CD8-positive, alpha-beta memory T cell (primary cell): ENCODE data around the gene EPHB1. TPM values are rescaled to one million over a fixed set of nuclear protein-coding genes. Genes with fewer than 3 reads are reported as not detected.
A peak's percentile ranks its signal among the peaks of the same experiment; 100 is the strongest.

Experiments
- CTCF ChIA-PET: fragments of 350-600 bp; sonication (Branson Sonifier 250); formaldehyde crosslinking; loops from one replicate; lab custom pipeline; 2021; ENCODE audit warnings: antibody characterized with exemption; lab: Charles Lee
- POLR2A ChIA-PET: fragments of 350-600 bp; sonication (Branson Sonifier 250); formaldehyde crosslinking; loops from one replicate; lab custom pipeline; 2021; ENCODE audit warnings: antibody characterized with exemption; lab: Charles Lee
- DNase-seq, 5 donors: peaks; one replicate each; pipeline versions ENCODE4 v3.0.0 to v3.0.0-alpha.2; 2020 to 2022; ENCODE audit warnings: mixed read lengths in 1 of 5
- H3K27ac ChIP-seq: one replicate; pipeline ENCODE4 v1.7.0; 2013; ENCODE audit warnings: low read depth, mild to moderate bottlenecking, low read length, moderate library complexity
- H3K27me3 ChIP-seq: 2 replicates; pipeline ENCODE4 v1.7.0; 2013; ENCODE audit warnings: low read length, mild to moderate bottlenecking; ENCODE audit not compliant: insufficient read depth, poor library complexity, severe bottlenecking
- H3K36me3 ChIP-seq: 2 replicates; pipeline ENCODE4 v1.7.0; 2013; ENCODE audit warnings: mild to moderate bottlenecking, low read length, moderate library complexity; ENCODE audit not compliant: insufficient read depth
- H3K4me1 ChIP-seq: 2 replicates; pipeline ENCODE4 v1.7.0; 2013; ENCODE audit warnings: mild to moderate bottlenecking, low read length, moderate library complexity; ENCODE audit not compliant: insufficient read depth
- H3K4me3 ChIP-seq: 2 replicates; pipeline ENCODE4 v1.7.0; 2013; ENCODE audit warnings: mild to moderate bottlenecking, low read length
- H3K9me3 ChIP-seq: 2 replicates; pipeline ENCODE4 v1.7.0; 2013; ENCODE audit warnings: mild to moderate bottlenecking, low read length
- H3K27ac Mint-ChIP-seq, 8 donors: one replicate each; pipeline ENCODE4 v1.8.0; 2020 to 2021; ENCODE audit warnings: mixed read lengths in 8 of 8, mild to moderate bottlenecking in 6 of 8, inconsistent platforms in 3 of 8, moderate library complexity in 3 of 8
- H3K27me3 Mint-ChIP-seq, 2 donors: one replicate each; pipeline ENCODE4 v1.8.0; 2020 to 2021; ENCODE audit warnings: mixed read lengths in 2 of 2, mild to moderate bottlenecking in 1 of 2, moderate library complexity in 1 of 2
- H3K36me3 Mint-ChIP-seq, 3 donors: one replicate each; pipeline ENCODE4 v1.8.0; 2020 to 2021; ENCODE audit warnings: mixed read lengths in 3 of 3, inconsistent platforms in 1 of 3, mild to moderate bottlenecking in 1 of 3
- H3K4me1 Mint-ChIP-seq, 3 donors: one replicate each; pipeline ENCODE4 v1.8.0; 2020 to 2021; ENCODE audit warnings: mixed read lengths in 3 of 3, inconsistent platforms in 1 of 3, mild to moderate bottlenecking in 1 of 3
- H3K4me3 Mint-ChIP-seq, 7 donors: one replicate each; pipeline ENCODE4 v1.8.0; 2020 to 2021; ENCODE audit warnings: mixed read lengths in 7 of 7, mild to moderate bottlenecking in 6 of 7, moderate library complexity in 4 of 7, inconsistent platforms in 2 of 7
- H3K9me3 Mint-ChIP-seq, 5 donors: one replicate each; pipeline ENCODE4 v1.8.0; 2020 to 2022; ENCODE audit warnings: mixed read lengths in 5 of 5, mild to moderate bottlenecking in 3 of 5, moderate library complexity in 2 of 5, inconsistent platforms in 1 of 5
- polyA plus RNA-seq: library from polyadenylated mRNA; unstranded; fragments of 300-500 nt; fragmentation: Illumina TruSeq; gene quantifications from one replicate; pipeline ENCODE4 v1.2.3, GENCODE V29; 2021
- total RNA-seq, 2 experiments: library from RNA; stranded (reverse); gene quantifications; one replicate each; pipeline ENCODE4 v1.2.3, GENCODE V29; 2021

The EPHB1 gene
- total and polyA plus RNA-seq, 3 experiments from 2014 or later, result 0.10 TPM; not detected in 2

- no peak overlapping the region for H3K4me3 ChIP-seq
- H3K4me3 Mint-ChIP-seq, result no peak overlapping the region
- H3K27ac ChIP-seq, result no peak overlapping the region
- DNase-seq, result no peak
- CTCF ChIA-PET, result no interaction called here
- no peak overlapping the region for H3K27ac Mint-ChIP-seq
- no peaks in the 10 kb centered on the region for H3K36me3 Mint-ChIP-seq
- no peaks in the 10 kb centered on the region for H3K4me1 ChIP-seq
- no peaks in the 10 kb centered on the region for H3K36me3 ChIP-seq
- peaks cover 0 to 3% of the 10 kb centered on the region in 2 donors for H3K27me3 Mint-ChIP-seq
- POLR2A ChIA-PET, result no interaction called here
- no peaks in the 10 kb centered on the region for H3K27me3 ChIP-seq
- no peaks in the 10 kb centered on the region for H3K9me3 ChIP-seq
- H3K4me1 Mint-ChIP-seq, result no peaks in the 10 kb centered on the region
- peaks cover 0 to 8% (median 0%) of the 10 kb centered on the region in 5 donors for H3K9me3 Mint-ChIP-seq
Measured at GRCh38 chr3:135078283-135078682, 283.2 kb downstream of the EPHB1 start.

DNA sequence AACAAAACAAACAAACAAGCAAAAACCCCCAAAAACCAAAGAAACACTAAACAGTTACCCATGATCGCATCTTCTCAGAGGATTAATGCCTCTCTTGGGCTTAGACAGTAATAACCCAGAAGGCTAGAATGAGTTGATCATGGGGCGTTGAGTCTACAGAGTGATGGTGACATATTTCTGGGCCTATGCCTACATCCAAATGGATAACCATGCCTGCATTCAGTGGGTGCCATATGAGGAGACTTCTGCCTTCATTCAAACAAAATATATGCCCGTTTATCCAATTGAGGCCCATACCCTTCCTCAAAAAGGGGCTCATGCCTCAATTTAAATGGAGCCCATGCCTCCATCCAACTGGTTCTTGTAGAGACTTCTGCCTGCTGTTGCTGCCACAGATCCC, 284.0 kb downstream of the EPHB1 start:
- peak overlapping the region in 1 of 8 donors; percentile 88 for H3K27ac Mint-ChIP-seq

GRCh38 chr3:135081451-135081850, 286.4 kb downstream of the EPHB1 start:
- CTCF ChIA-PET, result no interaction called here
- DNase-seq, result no peak
- H3K27me3 ChIP-seq, result no peaks in the 10 kb centered on the region
- Mint-ChIP-seq H3K9me3 (peaks cover 0 to 8% (median 0%) of the 10 kb centered on the region in 5 donors), H3K36me3 (no peaks in the 10 kb centered on the region), H3K27ac (no peak overlapping the region), H3K4me3 (no peak overlapping the region), H3K4me1 (no peaks in the 10 kb centered on the region), H3K27me3 (peaks cover 0 to 3% of the 10 kb centered on the region in 2 donors)
- POLR2A ChIA-PET, result no interaction called here
- H3K36me3 ChIP-seq, result no peaks in the 10 kb centered on the region
- no peaks in the 10 kb centered on the region for H3K9me3 ChIP-seq
- no peaks in the 10 kb centered on the region for H3K4me1 ChIP-seq
- H3K27ac ChIP-seq, result no peak overlapping the region
- H3K4me3 ChIP-seq, result no peak overlapping the region

More for the DNA sequence above, 284.0 kb downstream of the EPHB1 start:
- no peak overlapping the region for H3K4me3 ChIP-seq
- Mint-ChIP-seq H3K36me3 (no peaks in the 10 kb centered on the region), H3K9me3 (peaks cover 0 to 8% (median 0%) of the 10 kb centered on the region in 5 donors), H3K4me1 (no peaks in the 10 kb centered on the region), H3K4me3 (no peak overlapping the region), H3K27me3 (peaks cover 0 to 3% of the 10 kb centered on the region in 2 donors)
- CTCF ChIA-PET, result no interaction called here
- H3K27me3 ChIP-seq, result no peaks in the 10 kb centered on the region
- DNase-seq, result no peak
- POLR2A ChIA-PET, result no interaction called here
- H3K36me3 ChIP-seq, result no peaks in the 10 kb centered on the region
- H3K9me3 ChIP-seq, result no peaks in the 10 kb centered on the region
- H3K4me1 ChIP-seq, result no peaks in the 10 kb centered on the region
- H3K27ac ChIP-seq, result no peak overlapping the region

GRCh38 chr3:135081856-135082434, 286.9 kb downstream of the EPHB1 start:
- Mint-ChIP-seq H3K9me3 (peaks cover 0 to 8% (median 0%) of the 10 kb centered on the region in 5 donors), H3K4me3 (no peak overlapping the region), H3K4me1 (no peaks in the 10 kb centered on the region), H3K27ac (no peak overlapping the region), H3K27me3 (peaks cover 0 to 3% of the 10 kb centered on the region in 2 donors), H3K36me3 (no peaks in the 10 kb centered on the region)
- Histone ChIP-seq H3K9me3 (no peaks in the 10 kb centered on the region), H3K4me1 (no peaks in the 10 kb centered on the region), H3K36me3 (no peaks in the 10 kb centered on the region), H3K4me3 (no peak overlapping the region), H3K27ac (no peak overlapping the region), H3K27me3 (no peaks in the 10 kb centered on the region)
- no peak for DNase-seq
- POLR2A ChIA-PET, result no interaction called here
- CTCF ChIA-PET, result no interaction called here

DNA sequence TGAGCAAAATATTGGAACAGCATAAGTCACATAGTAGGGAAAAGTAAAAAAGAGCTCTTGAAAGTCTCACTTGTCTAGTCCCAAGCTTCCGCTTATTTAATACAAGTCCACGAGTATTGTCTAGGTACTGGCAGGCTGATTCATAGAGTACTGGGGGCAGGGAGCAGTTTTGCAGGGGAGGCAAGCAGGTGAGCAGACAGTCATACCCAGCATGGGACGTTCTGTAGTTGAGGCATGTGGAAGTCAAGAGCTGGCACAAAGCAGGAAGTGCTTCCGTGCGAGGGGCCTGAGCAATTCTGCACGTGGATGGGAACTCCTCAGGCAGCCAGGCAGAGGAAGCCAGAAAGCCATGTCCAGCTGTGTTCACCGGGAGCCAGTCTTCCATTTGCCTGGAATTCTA, 287.6 kb downstream of the EPHB1 start:
- Histone ChIP-seq H3K27ac (no peak overlapping the region), H3K4me3 (no peak overlapping the region), H3K27me3 (no peaks in the 10 kb centered on the region), H3K9me3 (no peaks in the 10 kb centered on the region), H3K4me1 (no peaks in the 10 kb centered on the region), H3K36me3 (no peaks in the 10 kb centered on the region)
- Mint-ChIP-seq H3K36me3 (no peaks in the 10 kb centered on the region), H3K4me1 (no peaks in the 10 kb centered on the region), H3K9me3 (peaks cover 0 to 3% (median 0%) of the 10 kb centered on the region in 5 donors), H3K27me3 (peaks cover 0 to 3% of the 10 kb centered on the region in 2 donors), H3K27ac (no peak overlapping the region), H3K4me3 (no peak overlapping the region)
- no peak for DNase-seq
- ChIA-PET POLR2A (no interaction called here), CTCF (no interaction called here)

DNA sequence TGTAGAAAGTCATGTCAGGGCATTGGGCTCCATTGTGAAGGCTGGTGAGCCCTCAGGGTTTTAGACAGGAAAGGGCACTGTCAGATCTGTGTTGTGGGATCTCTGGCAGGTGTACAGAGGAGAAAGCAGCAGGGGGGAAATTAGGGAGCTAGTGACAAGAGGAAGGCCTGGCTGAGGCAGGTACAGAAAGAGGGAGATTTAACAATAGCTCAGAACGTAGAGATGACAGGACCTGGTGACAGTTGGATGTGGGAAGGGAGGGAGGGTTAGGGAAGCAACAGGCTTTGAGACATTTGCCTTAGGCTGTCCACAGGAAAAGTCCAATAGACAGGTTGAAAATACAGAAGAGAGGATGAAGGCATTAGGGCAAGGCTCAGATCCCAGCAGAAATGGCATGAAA, 288.1 kb downstream of the EPHB1 start:
- Histone ChIP-seq H3K36me3 (no peaks in the 10 kb centered on the region), H3K27me3 (no peaks in the 10 kb centered on the region), H3K9me3 (no peaks in the 10 kb centered on the region), H3K4me3 (no peak overlapping the region), H3K4me1 (no peaks in the 10 kb centered on the region), H3K27ac (no peak overlapping the region)
- POLR2A ChIA-PET, result no interaction called here
- no peaks in the 10 kb centered on the region for H3K4me1 Mint-ChIP-seq
- no peak for DNase-seq
- H3K9me3 Mint-ChIP-seq, result peaks cover 0 to 3% (median 0%) of the 10 kb centered on the region in 5 donors
- H3K27ac Mint-ChIP-seq, result no peak overlapping the region
- H3K27me3 Mint-ChIP-seq, result peaks cover 0 to 3% of the 10 kb centered on the region in 2 donors
- CTCF ChIA-PET, result no interaction called here
- H3K36me3 Mint-ChIP-seq, result no peaks in the 10 kb centered on the region
- H3K4me3 Mint-ChIP-seq, result no peak overlapping the region

GRCh38 chr3:135083756-135084155, 288.7 kb downstream of the EPHB1 start:
- Mint-ChIP-seq H3K27ac (no peak overlapping the region), H3K36me3 (no peaks in the 10 kb centered on the region), H3K4me3 (no peak overlapping the region), H3K4me1 (no peaks in the 10 kb centered on the region), H3K27me3 (peaks cover 0 to 3% of the 10 kb centered on the region in 2 donors), H3K9me3 (peaks cover 0 to 3% (median 0%) of the 10 kb centered on the region in 5 donors)
- DNase-seq, result no peak
- Histone ChIP-seq H3K9me3 (no peaks in the 10 kb centered on the region), H3K4me1 (no peaks in the 10 kb centered on the region), H3K27ac (no peak overlapping the region), H3K27me3 (no peaks in the 10 kb centered on the region), H3K36me3 (no peaks in the 10 kb centered on the region), H3K4me3 (no peak overlapping the region)
- CTCF ChIA-PET, result no interaction called here
- POLR2A ChIA-PET, result no interaction called here

DNA sequence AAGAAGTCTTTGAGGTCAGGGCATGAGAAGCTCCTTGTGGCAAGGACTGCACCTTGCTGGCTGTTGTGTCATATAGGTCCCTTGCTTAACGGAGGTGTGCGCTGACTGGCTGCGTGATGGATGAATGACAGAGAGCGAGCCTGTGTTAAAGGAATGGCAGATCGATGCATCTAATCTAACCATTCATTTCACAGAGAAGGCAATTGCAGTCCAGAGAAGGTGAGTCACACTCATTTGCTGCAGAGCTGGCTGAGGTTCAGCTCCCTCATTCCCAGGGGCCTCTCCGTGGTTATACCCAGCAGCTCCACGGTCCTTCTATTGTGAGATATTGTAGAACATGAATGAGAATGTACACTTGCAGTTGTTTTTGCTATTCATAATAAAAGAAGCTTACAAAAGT, 289.3 kb downstream of the EPHB1 start:
- no peaks in the 10 kb centered on the region for H3K36me3 Mint-ChIP-seq
- DNase-seq, result no peak
- Histone ChIP-seq H3K36me3 (no peaks in the 10 kb centered on the region), H3K27me3 (no peaks in the 10 kb centered on the region), H3K27ac (no peak overlapping the region), H3K4me1 (no peaks in the 10 kb centered on the region), H3K9me3 (no peaks in the 10 kb centered on the region), H3K4me3 (no peak overlapping the region)
- ChIA-PET CTCF (no interaction called here), POLR2A (no interaction called here)
- H3K4me3 Mint-ChIP-seq, result no peak overlapping the region
- peaks cover 0 to 3% of the 10 kb centered on the region in 2 donors for H3K27me3 Mint-ChIP-seq
- H3K27ac Mint-ChIP-seq, result no peak overlapping the region
- no peaks in the 10 kb centered on the region for H3K4me1 Mint-ChIP-seq
- H3K9me3 Mint-ChIP-seq, result peaks cover 0 to 3% (median 0%) of the 10 kb centered on the region in 5 donors
